Hindlimb muscle (tissue), 1 donor: ENCODE measurements around the gene KERA. TPM values are rescaled to one million over a fixed set of nuclear protein-coding genes. Genes with fewer than 3 reads are reported as not detected.
"Not testable (repeated sequence)": the region's sequence is repeated elsewhere in the genome, so short reads cannot be mapped to it uniquely, and the experiment has no call there.

Experiments used
- DNase-seq: peaks from one replicate; pipeline ENCODE4 v3.0.0-alpha.2; 2013
- polyA plus RNA-seq: library from polyadenylated mRNA; unstranded; fragments of 120-200 nt; gene quantifications from one replicate; pipeline ENCODE4 v1.2.1, GENCODE V29; 2013; ENCODE audit not compliant: insufficient read length

Gene KERA, protein sequence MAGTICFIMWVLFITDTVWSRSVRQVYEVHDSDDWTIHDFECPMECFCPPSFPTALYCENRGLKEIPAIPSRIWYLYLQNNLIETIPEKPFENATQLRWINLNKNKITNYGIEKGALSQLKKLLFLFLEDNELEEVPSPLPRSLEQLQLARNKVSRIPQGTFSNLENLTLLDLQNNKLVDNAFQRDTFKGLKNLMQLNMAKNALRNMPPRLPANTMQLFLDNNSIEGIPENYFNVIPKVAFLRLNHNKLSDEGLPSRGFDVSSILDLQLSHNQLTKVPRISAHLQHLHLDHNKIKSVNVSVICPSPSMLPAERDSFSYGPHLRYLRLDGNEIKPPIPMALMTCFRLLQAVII
- 16.7 TPM for polyA plus RNA-seq

- peak; percentile 62 for DNase-seq
These were observed at the start of gene KERA for GRCh38 chr12:91057368-91058165. Gene KERA, minus strand, starts transcription at chr12:91058024. Its CDS starts 1,743 bp downstream, at chr12:91056281.

GRCh38 chr12:91106283-91106682 lies 48.5 kb upstream of the KERA start:
- DNase-seq, result no peak

DNA sequence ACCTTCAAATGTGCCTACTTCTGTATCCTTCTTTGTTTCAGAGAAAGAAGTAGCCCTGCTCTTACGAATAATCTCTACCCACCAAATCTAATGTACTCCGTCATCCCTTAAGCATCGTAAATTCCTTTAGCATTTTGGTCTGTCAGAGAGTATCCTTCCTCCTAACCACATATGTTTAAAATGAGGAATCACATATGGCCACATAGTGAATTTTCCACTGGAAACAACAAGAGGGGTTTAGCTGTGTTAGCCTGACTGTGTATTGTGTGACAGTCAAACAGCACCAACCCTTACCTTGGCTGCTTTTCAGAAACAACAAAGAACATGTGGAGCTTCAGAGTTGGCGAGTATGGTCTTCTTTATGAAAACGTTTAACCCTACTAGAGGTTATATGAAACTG lies 48.0 kb upstream of the KERA start:
- DNase-seq, result no peak

GRCh38 chr12:91104812-91105466 lies 47.1 kb upstream of the KERA start:
- no peak for DNase-seq

- DNase-seq, result no peak
These were observed 45.8 kb upstream of the KERA start for GRCh38 chr12:91103624-91104023.

DNA sequence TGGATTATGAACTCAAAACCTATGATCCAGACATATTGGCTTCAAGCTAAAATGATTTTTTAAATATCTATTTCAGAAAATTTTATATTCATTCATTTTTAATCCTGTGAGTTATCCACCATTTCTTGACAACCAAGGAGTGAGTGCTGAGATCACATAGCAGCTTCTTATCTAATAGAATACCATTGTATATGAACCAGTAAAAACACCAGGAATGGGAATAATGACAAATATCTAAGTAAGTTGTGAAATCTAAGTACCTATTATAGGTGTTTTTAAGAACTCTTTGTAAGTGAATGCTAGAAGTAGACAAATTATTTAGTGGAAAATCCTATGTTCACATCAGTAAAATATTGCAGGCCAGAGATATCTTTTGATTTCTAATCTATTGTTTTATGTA lies 45.3 kb upstream of the KERA start:
- DNase-seq, result no peak

DNA sequence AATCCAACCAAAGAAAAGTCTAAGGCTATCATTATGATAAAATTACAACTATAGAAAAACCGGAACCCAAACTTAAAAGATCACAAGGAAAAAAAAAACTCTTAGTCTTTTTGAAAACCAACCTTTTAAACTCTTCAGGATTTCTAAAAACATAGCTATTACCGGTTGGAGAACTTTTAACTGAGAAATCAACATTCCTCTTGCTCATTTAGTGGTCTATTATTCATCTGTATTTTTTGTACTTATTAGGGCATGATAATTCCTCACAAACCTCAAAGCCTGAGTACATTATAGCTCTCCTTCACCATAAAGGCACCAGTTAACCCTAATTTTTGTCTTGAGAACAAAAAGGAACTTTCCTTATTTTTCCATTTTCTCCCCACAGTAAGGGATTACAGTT lies 43.1 kb upstream of the KERA start:
- DNase-seq, result no peak

DNA sequence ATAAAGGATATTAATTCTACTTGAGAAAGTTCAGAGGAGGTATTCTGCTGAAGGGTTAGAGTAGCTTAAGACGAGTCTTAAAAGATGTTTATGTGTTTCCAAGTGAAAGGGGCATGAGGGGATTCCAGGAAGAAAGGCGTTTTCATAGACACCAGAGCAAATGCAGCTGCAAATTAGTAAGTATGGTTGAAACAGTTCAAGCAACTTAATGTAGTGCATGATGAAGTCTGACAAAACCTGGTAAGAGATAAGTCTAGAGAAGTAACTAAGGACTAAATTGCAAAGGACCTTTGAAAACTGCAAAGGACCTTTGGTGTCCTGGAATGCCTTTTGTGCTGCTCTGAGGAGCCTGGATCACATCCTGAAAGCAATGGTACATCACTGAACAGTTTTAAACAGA lies 42.0 kb upstream of the KERA start:
- no peak for DNase-seq

DNA sequence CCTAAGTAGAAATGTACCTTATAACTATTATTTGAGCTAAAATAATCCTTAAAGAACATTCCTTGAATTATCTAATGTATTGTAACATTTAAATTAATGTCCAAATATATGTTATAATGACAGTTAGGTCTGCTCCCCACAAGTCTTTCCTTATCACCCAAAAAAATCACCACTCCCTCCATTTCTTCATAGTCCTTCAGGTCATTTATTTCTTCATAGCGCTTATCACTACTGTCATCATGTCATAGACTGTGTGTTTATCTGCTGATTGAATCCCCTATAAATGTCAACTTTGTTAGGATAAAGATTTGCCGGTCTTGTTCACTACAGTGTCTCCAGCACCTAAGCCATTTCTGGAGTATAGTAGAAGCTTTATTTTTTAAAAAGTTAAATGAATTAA lies 41.5 kb upstream of the KERA start:
- DNase-seq, result no peak

DNA sequence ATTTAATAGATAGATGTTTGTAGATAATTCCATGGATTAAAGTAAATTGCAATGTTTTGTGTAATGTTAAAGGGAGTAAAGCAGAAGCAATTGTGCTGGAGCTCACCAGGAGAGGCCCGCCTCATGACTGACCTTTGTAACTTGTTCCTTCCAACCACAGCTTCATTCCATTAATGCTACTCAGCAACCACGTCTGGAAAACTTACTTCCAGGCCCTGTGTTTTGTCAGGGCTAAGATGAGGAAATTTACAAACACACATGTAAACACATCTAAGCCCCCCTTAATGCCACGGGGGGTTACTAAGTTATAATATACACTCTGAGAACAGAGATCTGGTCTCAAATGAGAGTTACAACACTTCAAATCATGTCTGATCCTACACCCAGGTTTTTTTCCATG lies 41.1 kb upstream of the KERA start:
- no peak for DNase-seq

DNA sequence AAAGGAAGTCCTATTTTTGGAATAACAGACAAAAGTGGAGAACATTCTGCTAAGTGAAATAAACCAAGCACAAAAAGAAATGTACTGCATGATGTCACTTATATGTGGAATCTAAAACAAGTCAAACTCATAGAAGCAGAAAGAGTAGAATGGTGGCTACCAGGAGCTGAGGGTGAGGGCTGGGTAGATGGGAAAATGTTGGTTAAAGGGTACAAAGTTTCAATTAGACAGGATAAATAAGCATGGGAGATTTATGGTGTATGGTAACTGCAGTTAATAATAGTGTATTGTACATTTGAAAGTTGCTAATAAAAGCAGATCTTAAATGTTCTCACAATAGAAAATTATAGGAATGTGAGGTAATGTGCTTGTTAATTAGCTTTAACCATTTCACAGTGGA lies 40.6 kb upstream of the KERA start:
- DNase-seq, result no peak

DNA sequence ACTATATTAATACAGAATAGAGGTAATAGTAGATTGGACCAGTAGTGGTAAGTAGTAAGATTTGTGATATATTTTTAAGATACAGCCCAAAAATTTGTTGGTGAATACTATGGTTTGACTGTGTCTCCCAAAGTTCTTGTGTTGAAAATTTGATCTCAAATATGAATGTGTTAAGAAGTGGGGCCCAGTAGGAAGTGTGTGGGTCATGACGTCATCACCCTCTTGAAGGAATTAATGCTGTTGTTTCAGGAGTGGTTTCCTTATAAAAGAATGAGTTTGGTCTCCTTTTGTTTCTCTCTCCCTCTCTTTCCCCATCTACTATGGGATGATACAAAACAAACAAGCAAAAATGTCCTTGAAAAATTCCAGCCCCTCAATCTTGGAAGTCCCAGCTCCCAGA lies 37.1 kb upstream of the KERA start:
- no peak for DNase-seq

- DNase-seq, result no peak
These were observed 36.3 kb upstream of the KERA start for GRCh38 chr12:91094032-91094662.

- DNase-seq, result no peak
These were observed 35.5 kb upstream of the KERA start for GRCh38 chr12:91093341-91093740.

- no peak for DNase-seq
These were observed 34.3 kb upstream of the KERA start for GRCh38 chr12:91091916-91092715.

GRCh38 chr12:91089953-91090352 lies 32.1 kb upstream of the KERA start:
- DNase-seq, result not testable (repeated sequence)

- no peak for DNase-seq
These were observed 22.2 kb upstream of the KERA start for GRCh38 chr12:91080041-91080440.

DNA sequence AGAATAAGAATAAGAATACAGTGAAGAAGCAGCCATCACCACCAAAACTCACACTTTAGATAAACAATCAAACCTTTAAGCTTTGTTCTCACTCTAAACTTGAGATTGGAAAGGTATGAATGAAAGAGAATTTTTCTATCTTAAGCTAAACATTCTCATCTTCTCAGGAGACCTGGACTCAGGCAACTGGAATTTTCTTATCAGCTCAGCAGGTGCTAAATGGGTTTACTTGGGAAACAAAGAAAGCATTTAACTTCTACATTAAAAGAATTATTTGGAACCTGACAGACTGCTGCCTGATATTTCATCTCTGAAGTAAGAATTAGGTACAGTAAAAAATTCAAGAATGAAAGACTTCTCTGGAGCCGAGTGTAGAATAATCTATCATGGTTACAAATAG lies 20.7 kb upstream of the KERA start:
- no peak for DNase-seq

DNA sequence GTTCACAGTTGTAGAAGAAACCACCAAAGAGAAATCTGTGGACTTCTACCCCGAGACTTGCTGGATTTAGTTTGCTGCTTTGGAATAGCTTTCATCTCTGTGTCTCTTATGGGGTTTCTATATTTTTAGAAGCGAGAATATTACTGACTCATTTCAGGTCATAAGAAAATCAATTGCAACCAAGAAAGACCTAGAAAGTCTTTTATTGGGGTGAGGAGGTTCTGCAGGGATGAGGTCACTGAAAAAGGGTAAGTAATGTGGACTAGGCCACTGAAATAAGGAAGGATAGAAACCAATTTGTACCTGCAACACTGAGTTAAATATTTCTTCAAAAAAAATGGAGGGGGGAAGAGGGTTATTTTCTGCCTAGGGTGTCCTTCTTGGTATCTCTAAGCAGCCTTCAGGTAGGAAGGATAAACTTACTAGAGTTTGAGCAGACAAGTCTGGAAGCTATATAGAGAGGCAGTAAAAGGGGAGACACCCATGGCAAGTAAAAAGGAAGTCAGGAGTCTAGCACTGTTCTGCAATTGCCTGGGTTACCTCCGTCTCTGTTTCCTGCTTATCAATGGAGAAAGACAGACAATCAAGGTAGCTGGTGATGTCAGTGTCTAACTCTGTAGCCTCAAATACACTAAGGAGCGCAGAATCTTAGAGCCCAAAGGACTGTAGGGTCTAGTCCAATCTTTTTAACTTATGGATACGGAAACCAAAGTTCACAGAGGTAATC lies 19.6 kb upstream of the KERA start:
- no peak for DNase-seq

- no peak for DNase-seq
These were observed 17.0 kb upstream of the KERA start for GRCh38 chr12:91074851-91075250.

- peak; percentile 66 for DNase-seq
These were observed 16.4 kb upstream of the KERA start for GRCh38 chr12:91074154-91074709.
